Tibial nerve (tissue), 3 donors: Measurements from ENCODE around the gene TBCD.

ENCODE experiments used
- POLR2A ChIP-seq, 2 donors: fragments of 450-650 bp; IDR thresholded peaks; one replicate each; pipeline ENCODE4 v1.6.1; 2017; ENCODE audit warnings: antibody characterized with exemption in 2 of 2, mild to moderate bottlenecking in 2 of 2, moderate library complexity in 2 of 2
- TF ChIP-seq, protein P1 (sequence below), 5 experiments: fragments of 200-600 bp in 3 of 5; fragments of 450-650 bp in 2 of 5; sonication (generic) in 3 of 5; IDR thresholded peaks; one replicate each; pipeline ENCODE4 v1.5.1; 2016 to 2019; ENCODE audit warnings: antibody characterized with exemption in 5 of 5, mild to moderate bottlenecking in 3 of 5, moderate library complexity in 2 of 5

DNA sequence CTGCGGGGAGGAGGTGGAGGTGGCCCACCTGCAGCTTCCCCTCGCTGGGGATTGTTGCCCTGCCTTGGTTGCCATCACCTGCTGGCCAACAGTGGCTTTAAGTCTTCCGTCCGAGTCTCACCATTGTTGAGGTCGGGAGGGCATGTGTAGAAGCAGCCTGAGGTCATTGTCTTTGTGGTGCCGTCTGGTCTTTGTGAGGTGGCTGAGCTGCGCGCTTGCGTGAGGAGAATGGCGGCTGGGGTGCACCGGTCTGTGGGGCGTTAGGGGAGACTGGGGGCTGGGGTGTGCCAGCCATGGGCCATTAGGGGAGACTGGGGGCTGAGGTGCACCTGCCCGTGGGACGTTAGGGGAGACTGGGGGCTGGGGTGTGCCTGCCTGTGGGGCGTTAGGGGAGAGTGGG, 51.7 kb downstream of the TBCD start:
- TF ChIP-seq, protein P1, sequence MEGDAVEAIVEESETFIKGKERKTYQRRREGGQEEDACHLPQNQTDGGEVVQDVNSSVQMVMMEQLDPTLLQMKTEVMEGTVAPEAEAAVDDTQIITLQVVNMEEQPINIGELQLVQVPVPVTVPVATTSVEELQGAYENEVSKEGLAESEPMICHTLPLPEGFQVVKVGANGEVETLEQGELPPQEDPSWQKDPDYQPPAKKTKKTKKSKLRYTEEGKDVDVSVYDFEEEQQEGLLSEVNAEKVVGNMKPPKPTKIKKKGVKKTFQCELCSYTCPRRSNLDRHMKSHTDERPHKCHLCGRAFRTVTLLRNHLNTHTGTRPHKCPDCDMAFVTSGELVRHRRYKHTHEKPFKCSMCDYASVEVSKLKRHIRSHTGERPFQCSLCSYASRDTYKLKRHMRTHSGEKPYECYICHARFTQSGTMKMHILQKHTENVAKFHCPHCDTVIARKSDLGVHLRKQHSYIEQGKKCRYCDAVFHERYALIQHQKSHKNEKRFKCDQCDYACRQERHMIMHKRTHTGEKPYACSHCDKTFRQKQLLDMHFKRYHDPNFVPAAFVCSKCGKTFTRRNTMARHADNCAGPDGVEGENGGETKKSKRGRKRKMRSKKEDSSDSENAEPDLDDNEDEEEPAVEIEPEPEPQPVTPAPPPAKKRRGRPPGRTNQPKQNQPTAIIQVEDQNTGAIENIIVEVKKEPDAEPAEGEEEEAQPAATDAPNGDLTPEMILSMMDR (IDR thresholded peaks at IDR 0.05): no peak
- no peak for TF ChIP-seq POLR2A (IDR thresholded peaks at IDR 0.05)
